H1 (cell line): ENCODE data around the gene CRADD. TPM values are rescaled to one million over a fixed set of nuclear protein-coding genes. Genes with fewer than 3 reads are reported as not detected.

Experiments
- BCL11A ChIP-seq, 2 experiments: IDR thresholded peaks; one replicate each; pipeline ENCODE4 v1.6.1; 2011; ENCODE audit warnings: low read depth in 2 of 2, low read length in 2 of 2, mild to moderate bottlenecking in 2 of 2
- GTF2F1 ChIP-seq: IDR thresholded peaks from 2 replicates; pipeline ENCODE4 v1.6.1; 2012; ENCODE audit warnings: low read depth, low read length, improper control_type of control experiment, borderline replicate concordance
- RBBP5 ChIP-seq: IDR thresholded peaks from 2 replicates; pipeline ENCODE4 v1.7.1; 2012; ENCODE audit warnings: low read depth, mild to moderate bottlenecking, inconsistent platforms, low read length, moderate library complexity, borderline replicate concordance
- polyA plus RNA-seq, 7 experiments: library from polyadenylated mRNA; depleted of rRNA in 3 of 7; stranded (reverse) in 5 of 7; unstranded in 2 of 7; fragments of >200 nt in 5 of 7; fragments of 200-250 nt in 2 of 7; gene quantifications; 1 replicate in 5 of 7; 2 replicates in 1 of 7; 4 replicates in 1 of 7; pipeline versions ENCODE4 v1.2.1 to v1.2.3, GENCODE V29; 2011 to 2013; ENCODE audit warnings: missing spikeins in 2 of 7, mixed read lengths in 2 of 7
- total RNA-seq: library from RNA; stranded (reverse); fragmentation: NEBNext Ultra II Directional; extraction: Animal tissue kit (Norgen Biotek cat#: 25700); gene quantifications from 2 replicates; pipeline ENCODE4 v1.2.1, GENCODE V29; 2021
- TF ChIP-seq, protein P1 (sequence below), 3 experiments: IDR thresholded peaks; 1 replicate in 2 of 3; 2 replicates in 1 of 3; pipeline versions ENCODE4 v1.5.1 to v1.6.1; 2011; ENCODE audit warnings: low read length in 3 of 3, mild to moderate bottlenecking in 3 of 3, inconsistent platforms in 2 of 3, low read depth in 1 of 3, moderate library complexity in 1 of 3; ENCODE audit not compliant: insufficient read depth in 1 of 3; ENCODE audit errors: control extremely low read depth in 1 of 3

The CRADD gene
- total and polyA plus RNA-seq, 2 of the 8 experiments (the other 6 are each of a cell fraction or from before 2014, with no cell fraction given), result 8.1 to 15.4 TPM

DNA sequence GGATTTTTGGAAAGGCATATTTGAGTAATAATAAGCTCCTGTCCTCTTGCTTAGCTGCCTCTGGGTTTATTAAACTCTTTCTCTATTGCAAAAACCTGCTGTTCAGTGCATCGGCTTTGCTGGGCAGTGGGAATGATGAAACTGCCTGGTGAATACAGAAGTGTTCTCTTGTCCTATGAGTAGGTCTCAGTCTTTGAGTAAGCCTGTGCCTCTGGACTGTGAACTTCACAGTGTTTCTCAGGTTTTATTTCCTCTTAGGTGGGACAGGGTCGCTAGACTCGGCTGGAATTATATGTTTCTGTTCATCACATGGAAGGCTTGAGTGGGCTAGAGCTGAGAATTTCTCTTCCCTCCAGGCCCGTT lies 46.4 kb downstream of the CRADD start (continued):
- TF ChIP-seq RBBP5, result no peak
- TF ChIP-seq, protein P1, sequence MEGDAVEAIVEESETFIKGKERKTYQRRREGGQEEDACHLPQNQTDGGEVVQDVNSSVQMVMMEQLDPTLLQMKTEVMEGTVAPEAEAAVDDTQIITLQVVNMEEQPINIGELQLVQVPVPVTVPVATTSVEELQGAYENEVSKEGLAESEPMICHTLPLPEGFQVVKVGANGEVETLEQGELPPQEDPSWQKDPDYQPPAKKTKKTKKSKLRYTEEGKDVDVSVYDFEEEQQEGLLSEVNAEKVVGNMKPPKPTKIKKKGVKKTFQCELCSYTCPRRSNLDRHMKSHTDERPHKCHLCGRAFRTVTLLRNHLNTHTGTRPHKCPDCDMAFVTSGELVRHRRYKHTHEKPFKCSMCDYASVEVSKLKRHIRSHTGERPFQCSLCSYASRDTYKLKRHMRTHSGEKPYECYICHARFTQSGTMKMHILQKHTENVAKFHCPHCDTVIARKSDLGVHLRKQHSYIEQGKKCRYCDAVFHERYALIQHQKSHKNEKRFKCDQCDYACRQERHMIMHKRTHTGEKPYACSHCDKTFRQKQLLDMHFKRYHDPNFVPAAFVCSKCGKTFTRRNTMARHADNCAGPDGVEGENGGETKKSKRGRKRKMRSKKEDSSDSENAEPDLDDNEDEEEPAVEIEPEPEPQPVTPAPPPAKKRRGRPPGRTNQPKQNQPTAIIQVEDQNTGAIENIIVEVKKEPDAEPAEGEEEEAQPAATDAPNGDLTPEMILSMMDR (IDR thresholded peaks at IDR 0.05; ENCODE audit: control extremely low read depth in 1 of 3, insufficient read depth in 1 of 3, low read depth in 1 of 3, low read length in 3 of 3), result no peak
- TF ChIP-seq BCL11A (IDR thresholded peaks at IDR 0.05; ENCODE audit: low read depth in 2 of 2, low read length in 2 of 2), result no peak
- no peak for TF ChIP-seq GTF2F1
- TF ChIP-seq, all 59 proteins: peak for 0
